ENCODE results near the gene NUP62.
"Not testable (repeated sequence)": the region's sequence is repeated elsewhere in the genome, so short reads cannot be mapped to it uniquely, and the experiment has no call there.

GRCh38 chr19:49958596-49958995 lies 29.3 kb upstream of the NUP62 start:
- TF ChIP-seq, protein P1, sequence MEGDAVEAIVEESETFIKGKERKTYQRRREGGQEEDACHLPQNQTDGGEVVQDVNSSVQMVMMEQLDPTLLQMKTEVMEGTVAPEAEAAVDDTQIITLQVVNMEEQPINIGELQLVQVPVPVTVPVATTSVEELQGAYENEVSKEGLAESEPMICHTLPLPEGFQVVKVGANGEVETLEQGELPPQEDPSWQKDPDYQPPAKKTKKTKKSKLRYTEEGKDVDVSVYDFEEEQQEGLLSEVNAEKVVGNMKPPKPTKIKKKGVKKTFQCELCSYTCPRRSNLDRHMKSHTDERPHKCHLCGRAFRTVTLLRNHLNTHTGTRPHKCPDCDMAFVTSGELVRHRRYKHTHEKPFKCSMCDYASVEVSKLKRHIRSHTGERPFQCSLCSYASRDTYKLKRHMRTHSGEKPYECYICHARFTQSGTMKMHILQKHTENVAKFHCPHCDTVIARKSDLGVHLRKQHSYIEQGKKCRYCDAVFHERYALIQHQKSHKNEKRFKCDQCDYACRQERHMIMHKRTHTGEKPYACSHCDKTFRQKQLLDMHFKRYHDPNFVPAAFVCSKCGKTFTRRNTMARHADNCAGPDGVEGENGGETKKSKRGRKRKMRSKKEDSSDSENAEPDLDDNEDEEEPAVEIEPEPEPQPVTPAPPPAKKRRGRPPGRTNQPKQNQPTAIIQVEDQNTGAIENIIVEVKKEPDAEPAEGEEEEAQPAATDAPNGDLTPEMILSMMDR (IDR thresholded peaks at IDR 0.05; ENCODE audit: low read depth, low read length, missing input control): not testable (repeated sequence)
- TF ChIP-seq TAF1 (conservative IDR thresholded peaks at IDR 0.05); YY1 (IDR thresholded peaks at IDR 0.05); RXRA (IDR thresholded peaks at IDR 0.05): not testable (repeated sequence)
